HL-60 (cell line): ENCODE measurements around the gene NBAS.

Experiments
- CTCF ChIP-seq: IDR thresholded peaks from one replicate; pipeline ENCODE4 v1.5.1; 2011; ENCODE audit warnings: low read length, control low read depth, inconsistent platforms; ENCODE audit not compliant: insufficient read depth
- GABPA ChIP-seq: IDR thresholded peaks from 2 replicates; pipeline ENCODE4 v1.6.1; 2012; ENCODE audit warnings: low read depth
- POLR2AphosphoS5 ChIP-seq: IDR thresholded peaks from 2 replicates; pipeline ENCODE4 v1.6.1; 2012; ENCODE audit warnings: low read depth
- REST ChIP-seq: IDR thresholded peaks from 2 replicates; pipeline ENCODE4 v1.6.1; 2012; ENCODE audit warnings: low read depth; ENCODE audit not compliant: insufficient replicate concordance
- SPI1 ChIP-seq: IDR thresholded peaks from 2 replicates; pipeline ENCODE4 v1.6.1; 2012; ENCODE audit warnings: low read depth, mild to moderate bottlenecking, borderline replicate concordance

GRCh38 chr2:15311926-15312325 is 249.2 kb downstream of the NBAS start:
- TF ChIP-seq CTCF = no peak
- TF ChIP-seq SPI1 = no peak
- no peak for TF ChIP-seq POLR2AphosphoS5
- TF ChIP-seq GABPA = no peak
- TF ChIP-seq REST = no peak
